CD4-positive, alpha-beta T cell (primary cell): ENCODE results near the gene DMRT3. TPM values are rescaled to one million over a fixed set of nuclear protein-coding genes. Genes with fewer than 3 reads are reported as not detected.

Source experiments
- ATAC-seq: fragments of 200-7000 bp; cut with Tn5 transposase; one replicate; pipeline ENCODE4 v1.10.0; 2022; ENCODE audit warnings: mild to moderate bottlenecking; ENCODE audit not compliant: poor library complexity
- CTCF ChIA-PET: fragments of 350-600 bp; sonication (Branson Sonifier 250); formaldehyde crosslinking; loops from one replicate; lab custom pipeline; 2021; ENCODE audit warnings: antibody characterized with exemption, inconsistent platforms; lab: Charles Lee
- POLR2A ChIA-PET: fragments of 350-600 bp; sonication (Branson Sonifier 250); formaldehyde crosslinking; loops from one replicate; lab custom pipeline; 2021; ENCODE audit warnings: antibody characterized with exemption, inconsistent platforms; lab: Charles Lee
- DNase-seq, 14 experiments: peaks; one replicate each; pipeline ENCODE4 v3.0.0-alpha.2; 2013 to 2020; ENCODE audit warnings: mixed read lengths in 2 of 14
- H3K27ac ChIP-seq, 2 donors: one replicate each; pipeline versions ENCODE4 v1.5.1 to v1.7.0; 2013; ENCODE audit warnings: low read length in 2 of 2, low read depth in 1 of 2, mild to moderate bottlenecking in 1 of 2
- H3K27me3 ChIP-seq, 2 experiments: 1 replicate in 1 of 2; 2 replicates in 1 of 2; pipeline versions ENCODE4 v1.6.1 to v1.7.0; 2013; ENCODE audit warnings: low read length in 2 of 2, control low read depth in 1 of 2, mild to moderate bottlenecking in 1 of 2, moderate library complexity in 1 of 2; ENCODE audit not compliant: insufficient read depth in 2 of 2, control insufficient read depth in 1 of 2
- H3K36me3 ChIP-seq: one replicate; pipeline ENCODE4 v1.6.1; 2013; ENCODE audit warnings: low read length, control low read depth; ENCODE audit not compliant: insufficient read depth
- H3K4me1 ChIP-seq: one replicate; pipeline ENCODE4 v1.6.1; 2013; ENCODE audit warnings: low read length, control low read depth; ENCODE audit not compliant: insufficient read depth
- H3K4me3 ChIP-seq: one replicate; pipeline ENCODE4 v1.5.1; 2013; ENCODE audit warnings: mild to moderate bottlenecking, low read length, moderate library complexity
- H3K9me3 ChIP-seq, 2 experiments: 1 replicate in 1 of 2; 2 replicates in 1 of 2; pipeline versions ENCODE4 v1.6.1 to v1.7.0; 2013; ENCODE audit warnings: low read length in 2 of 2, mild to moderate bottlenecking in 2 of 2, control low read depth in 1 of 2, moderate library complexity in 1 of 2; ENCODE audit not compliant: control insufficient read depth in 1 of 2, insufficient read depth in 1 of 2
- H3K27ac Mint-ChIP-seq: one replicate; pipeline ENCODE4 v1.8.0; 2020; ENCODE audit warnings: mixed read lengths
- H3K27me3 Mint-ChIP-seq: one replicate; pipeline ENCODE4 v1.8.0; 2021; ENCODE audit warnings: mixed read lengths
- H3K36me3 Mint-ChIP-seq: one replicate; pipeline ENCODE4 v1.8.0; 2021; ENCODE audit warnings: low read depth, mixed read lengths
- H3K4me1 Mint-ChIP-seq: one replicate; pipeline ENCODE4 v1.8.0; 2021; ENCODE audit warnings: low read depth, mixed read lengths
- H3K4me3 Mint-ChIP-seq: one replicate; pipeline ENCODE4 v1.8.0; 2020; ENCODE audit warnings: mild to moderate bottlenecking, mixed read lengths
- H3K9me3 Mint-ChIP-seq: one replicate; pipeline ENCODE4 v1.8.0; 2020; ENCODE audit warnings: mixed read lengths
- intact Hi-C, 2 experiments: fragments of 100-400 bp; cut with DNase I in 1 of 2; cut with micrococcal nuclease in 1 of 2; formaldehyde crosslinking; loops; one replicate each; pipeline versions ENCODE4 v1.15.1 to v1.9.0; 2023 to 2025; cut with DNase I, micrococcal nuclease
- total RNA-seq, 174 experiments: library from RNA in 2 of 174; stranded (reverse) in 2 of 174; gene quantifications; one replicate each; pipeline ENCODE4 v1.2.3 and lab custom pipeline; 2021 to 2026
- TF ChIP-seq, protein P1 (sequence below): fragments of 200-600 bp; IDR thresholded peaks from one replicate; pipeline ENCODE4 v1.8.0; 2022; ENCODE audit warnings: antibody characterized with exemption, mild to moderate bottlenecking

DMRT3 gene
- total RNA-seq, 2 experiments from 2014 or later: not detected

DNA sequence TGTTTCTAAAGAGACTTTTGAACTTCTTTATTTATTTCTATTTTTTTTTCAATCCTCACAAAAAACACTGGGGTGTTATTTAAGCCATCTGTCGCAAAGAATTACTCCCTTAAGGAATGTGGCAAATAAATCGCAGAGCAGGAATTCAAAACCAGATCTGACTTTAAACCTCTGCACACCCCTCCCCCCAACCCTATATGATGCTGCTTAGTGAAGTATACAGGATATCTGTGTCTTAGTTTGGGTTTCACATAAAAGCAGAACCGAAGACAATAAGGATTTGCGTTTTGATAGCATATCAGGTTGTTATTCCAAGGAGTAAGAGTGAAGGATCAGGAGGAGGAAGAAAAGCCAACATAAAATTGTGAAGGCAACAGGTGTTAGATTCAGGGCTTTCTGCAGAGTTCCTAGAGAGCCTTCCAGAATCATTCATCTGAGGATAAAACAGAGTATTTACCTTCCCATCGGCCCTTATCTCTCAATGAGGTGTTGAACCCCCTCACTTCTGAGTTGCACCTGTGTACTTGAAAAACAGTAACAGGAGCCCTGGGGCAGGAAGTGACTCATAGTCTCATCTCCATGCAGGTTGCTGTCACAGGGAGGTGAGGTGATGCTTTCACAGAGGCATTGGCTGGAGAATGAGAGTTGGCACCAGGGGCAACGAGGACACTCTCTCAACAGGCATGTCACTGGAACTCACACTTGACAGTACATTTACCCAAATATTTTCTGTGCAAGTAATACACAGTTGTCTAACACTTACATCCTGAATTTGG lies 33.5 kb upstream of the DMRT3 start:
- TF ChIP-seq, protein P1, sequence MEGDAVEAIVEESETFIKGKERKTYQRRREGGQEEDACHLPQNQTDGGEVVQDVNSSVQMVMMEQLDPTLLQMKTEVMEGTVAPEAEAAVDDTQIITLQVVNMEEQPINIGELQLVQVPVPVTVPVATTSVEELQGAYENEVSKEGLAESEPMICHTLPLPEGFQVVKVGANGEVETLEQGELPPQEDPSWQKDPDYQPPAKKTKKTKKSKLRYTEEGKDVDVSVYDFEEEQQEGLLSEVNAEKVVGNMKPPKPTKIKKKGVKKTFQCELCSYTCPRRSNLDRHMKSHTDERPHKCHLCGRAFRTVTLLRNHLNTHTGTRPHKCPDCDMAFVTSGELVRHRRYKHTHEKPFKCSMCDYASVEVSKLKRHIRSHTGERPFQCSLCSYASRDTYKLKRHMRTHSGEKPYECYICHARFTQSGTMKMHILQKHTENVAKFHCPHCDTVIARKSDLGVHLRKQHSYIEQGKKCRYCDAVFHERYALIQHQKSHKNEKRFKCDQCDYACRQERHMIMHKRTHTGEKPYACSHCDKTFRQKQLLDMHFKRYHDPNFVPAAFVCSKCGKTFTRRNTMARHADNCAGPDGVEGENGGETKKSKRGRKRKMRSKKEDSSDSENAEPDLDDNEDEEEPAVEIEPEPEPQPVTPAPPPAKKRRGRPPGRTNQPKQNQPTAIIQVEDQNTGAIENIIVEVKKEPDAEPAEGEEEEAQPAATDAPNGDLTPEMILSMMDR: no peak
- no peaks in the 10 kb centered on the region for H3K9me3 Mint-ChIP-seq
- H3K27ac ChIP-seq: no peak overlapping the region
- no peaks in the 10 kb centered on the region for H3K4me1 ChIP-seq
- no peaks in the 10 kb centered on the region for H3K4me1 Mint-ChIP-seq
- H3K27me3 Mint-ChIP-seq: peaks cover 52% of the 10 kb centered on the region
- no peak overlapping the region for H3K4me3 ChIP-seq
- H3K27ac Mint-ChIP-seq: no peak overlapping the region
- H3K9me3 ChIP-seq: no peaks in the 10 kb centered on the region
- DNase-seq (no peak), ATAC-seq (no peak)
- H3K36me3 ChIP-seq: no peaks in the 10 kb centered on the region
- CTCF ChIA-PET: no interaction called here
- no peak overlapping the region for H3K4me3 Mint-ChIP-seq
- peaks cover 0 to 5% of the 10 kb centered on the region in 2 experiments for H3K27me3 ChIP-seq
- no peaks in the 10 kb centered on the region for H3K36me3 Mint-ChIP-seq
- POLR2A ChIA-PET: no interaction called here
- intact Hi-C loops: no loop called here

GRCh38 chr9:947985-948384 lies 28.5 kb upstream of the DMRT3 start:
- Mint-ChIP-seq H3K9me3 (no peaks in the 10 kb centered on the region), H3K4me1 (no peaks in the 10 kb centered on the region), H3K36me3 (no peaks in the 10 kb centered on the region), H3K4me3 (no peak overlapping the region), H3K27me3 (peaks cover 55% of the 10 kb centered on the region), H3K27ac (no peak overlapping the region)
- Histone ChIP-seq H3K36me3 (no peaks in the 10 kb centered on the region), H3K4me1 (no peaks in the 10 kb centered on the region), H3K4me3 (no peak overlapping the region), H3K27ac (no peak overlapping the region), H3K9me3 (peaks cover 0 to 4% of the 10 kb centered on the region in 2 experiments), H3K27me3 (peaks cover 9 to 33% of the 10 kb centered on the region in 2 experiments)
- no peak for DNase-seq
- CTCF ChIA-PET: no interaction called here
- ATAC-seq: no peak
- POLR2A ChIA-PET: no interaction called here
- intact Hi-C loops: no loop called here
- TF ChIP-seq, protein P1: no peak

DNA sequence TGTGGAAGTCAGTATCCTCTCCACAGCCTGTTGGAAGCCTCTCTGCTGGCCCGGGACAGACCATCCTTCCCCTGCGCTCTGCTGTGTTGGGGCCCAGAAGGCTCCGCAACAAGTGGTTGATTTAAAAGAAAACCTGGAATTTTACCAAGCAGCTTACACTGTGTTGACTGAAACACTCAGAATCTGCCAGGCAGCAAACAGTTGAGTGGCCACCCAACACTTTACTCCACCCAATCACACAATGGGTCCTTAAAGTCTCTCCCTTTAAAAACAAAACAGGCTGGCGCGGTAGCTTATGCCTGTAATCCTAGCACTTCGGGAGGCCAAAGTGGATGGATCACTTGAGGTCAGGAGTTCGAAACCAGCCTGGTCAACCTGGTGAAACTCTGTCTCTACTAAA lies 28.0 kb upstream of the DMRT3 start:
- no peak for DNase-seq
- Histone ChIP-seq H3K4me3 (no peak overlapping the region), H3K27ac (no peak overlapping the region), H3K4me1 (no peaks in the 10 kb centered on the region), H3K36me3 (no peaks in the 10 kb centered on the region), H3K27me3 (peaks cover 12 to 29% of the 10 kb centered on the region in 2 experiments), H3K9me3 (peaks cover 0 to 4% of the 10 kb centered on the region in 2 experiments)
- intact Hi-C loops: no loop called here
- Mint-ChIP-seq H3K4me1 (no peaks in the 10 kb centered on the region), H3K4me3 (no peak overlapping the region), H3K27ac (no peak overlapping the region), H3K9me3 (no peaks in the 10 kb centered on the region), H3K27me3 (peaks cover 52% of the 10 kb centered on the region), H3K36me3 (no peaks in the 10 kb centered on the region)
- POLR2A ChIA-PET: no interaction called here
- CTCF ChIA-PET: no interaction called here
- ATAC-seq: no peak
- TF ChIP-seq, protein P1: no peak
